ENCODE results near the gene KLHL33.

Gene KLHL33

DNA sequence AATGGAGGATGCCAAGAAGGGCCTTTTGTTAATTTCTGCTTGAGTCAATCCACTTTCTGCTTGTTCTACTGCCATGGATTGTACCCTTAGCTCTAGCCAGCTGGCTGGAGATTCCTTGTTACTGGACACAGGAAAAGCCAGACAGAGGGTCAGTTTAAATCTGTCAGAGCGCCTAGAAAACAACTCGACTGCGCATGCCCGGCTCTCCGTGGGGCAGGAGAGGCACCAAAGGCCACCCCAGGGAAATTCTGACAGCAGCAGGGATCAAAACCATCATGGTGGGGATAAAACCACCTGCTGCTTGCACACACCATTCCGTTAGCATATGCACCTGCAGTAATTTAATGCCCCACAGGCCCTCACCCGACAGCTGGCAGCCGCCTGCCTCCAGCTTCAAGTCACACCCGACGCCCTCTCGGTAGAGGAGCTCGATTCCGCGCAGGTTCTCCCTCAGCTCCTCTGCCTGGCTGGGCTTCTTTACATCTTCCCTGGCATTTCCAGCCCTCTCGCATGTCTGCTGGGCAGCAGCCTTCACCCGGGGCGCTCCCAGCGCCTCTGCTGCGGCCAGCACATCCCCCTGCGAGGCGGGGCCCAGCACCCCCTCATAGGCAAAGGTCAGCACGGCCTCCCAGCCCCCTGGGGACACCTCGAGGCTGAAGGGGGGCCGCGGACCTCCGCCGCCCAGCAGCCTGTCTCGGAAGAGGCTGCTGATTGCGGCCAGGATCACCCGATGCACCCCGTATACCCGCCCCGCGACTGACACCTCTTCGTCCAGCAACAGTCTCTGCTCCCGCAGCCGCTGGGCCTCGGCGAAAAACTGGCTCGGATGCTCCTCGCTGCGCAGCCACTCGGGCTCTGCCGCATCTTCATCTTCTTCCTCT, 1.0 kb downstream of the KLHL33 start:
- peak overlapping the region; percentile 83 for H3K9ac ChIP-seq
- peak overlapping the region; percentile 68 for H3K4me3 ChIP-seq
- TF ChIP-seq Cebpa-rat (IDR thresholded peaks at IDR 0.05): no peak
- H3K9me3 ChIP-seq: no peaks in the 10 kb centered on the region
- H3K27me3 ChIP-seq: no peaks in the 10 kb centered on the region
- H4K20me1 ChIP-seq: no peaks in the 10 kb centered on the region
- H3K4me1 ChIP-seq: peaks cover 96% of the 10 kb centered on the region
- H3K4me2 ChIP-seq: peak overlapping the region; percentile 97
- peak overlapping the region; percentile 90 for H3K27ac ChIP-seq
- peaks cover 9% of the 10 kb centered on the region for H3K36me3 ChIP-seq

DNA sequence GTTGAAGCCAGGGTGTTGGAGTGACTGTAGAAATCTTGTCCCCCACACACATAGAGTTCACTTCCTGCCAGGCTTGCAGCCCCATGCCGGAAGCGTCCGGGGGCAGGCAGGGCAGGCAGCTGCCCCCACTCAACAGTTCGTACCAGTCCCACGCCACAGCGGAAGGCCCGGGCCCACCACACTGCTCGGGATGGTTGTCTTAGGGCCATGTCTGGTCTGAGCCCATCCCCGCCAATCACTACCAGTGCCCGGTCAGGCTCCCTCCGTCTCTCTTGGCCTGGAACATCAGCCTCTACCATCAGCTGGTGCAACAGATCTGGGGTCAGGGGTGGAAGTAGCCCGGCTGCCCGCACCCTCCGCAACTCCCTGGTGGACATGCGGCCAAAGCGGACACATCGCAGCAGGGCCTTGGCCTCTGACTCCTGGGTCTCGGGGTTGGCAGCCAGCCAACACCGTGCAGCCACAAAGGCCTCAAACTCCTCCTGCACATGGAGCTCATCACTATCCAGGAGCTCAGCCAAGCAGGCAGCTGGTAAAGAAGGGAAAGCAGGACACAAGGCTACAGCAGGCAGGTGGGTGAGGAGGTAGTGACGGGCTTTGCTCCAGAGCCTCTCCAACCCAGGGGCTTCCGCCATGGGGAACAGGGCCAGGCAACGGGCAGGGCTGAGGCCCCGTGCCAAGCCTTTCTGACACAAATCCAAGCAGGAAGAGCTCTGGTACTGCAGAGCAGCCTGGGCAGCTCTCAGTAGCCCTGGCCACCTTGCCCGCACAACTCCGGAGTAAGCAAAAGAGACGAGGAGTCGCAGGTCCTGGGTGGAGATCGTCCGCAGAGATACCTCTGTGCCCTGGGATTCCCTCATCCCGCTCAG, 5.9 kb downstream of the KLHL33 start:
- H4K20me1 ChIP-seq: no peaks in the 10 kb centered on the region
- TF ChIP-seq Cebpa-rat (IDR thresholded peaks at IDR 0.05): no peak
- H3K4me2 ChIP-seq: peak overlapping the region; percentile 85
- H3K27ac ChIP-seq: peak overlapping the region; percentile 97
- peak overlapping the region; percentile 92 for H3K9ac ChIP-seq
- peaks cover 95% of the 10 kb centered on the region for H3K4me1 ChIP-seq
- H3K27me3 ChIP-seq: no peaks in the 10 kb centered on the region
- peaks cover 23% of the 10 kb centered on the region for H3K36me3 ChIP-seq
- H3K4me3 ChIP-seq: peak overlapping the region; percentile 51
- no peaks in the 10 kb centered on the region for H3K9me3 ChIP-seq

DNA sequence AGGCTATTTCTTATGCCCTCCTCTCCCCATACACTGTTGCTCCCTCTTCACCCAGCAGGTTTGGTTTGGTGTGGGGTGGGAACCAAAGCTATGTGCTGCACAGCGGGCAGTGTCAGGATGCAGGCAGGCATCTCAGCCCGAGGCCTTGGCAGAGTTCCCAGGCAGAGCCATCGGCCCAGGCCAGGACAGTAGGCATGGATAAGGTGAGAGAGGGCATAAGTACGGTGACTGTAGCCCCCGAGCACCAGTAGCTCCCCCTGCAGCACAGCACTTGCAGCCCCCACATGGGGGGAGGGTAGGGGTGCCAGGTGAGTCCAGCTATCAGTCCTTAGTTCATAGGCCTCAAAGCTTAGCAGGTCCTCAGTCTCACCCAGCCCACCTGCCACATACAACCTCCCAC, 7.2 kb downstream of the KLHL33 start:
- Histone ChIP-seq H3K27ac (peak overlapping the region; percentile 97), H3K4me2 (peak overlapping the region; percentile 85), H3K27me3 (no peaks in the 10 kb centered on the region), H3K9ac (peak overlapping the region; percentile 92), H3K4me1 (peaks cover 90% of the 10 kb centered on the region), H4K20me1 (no peaks in the 10 kb centered on the region), H3K4me3 (peak overlapping the region; percentile 51), H3K36me3 (peaks cover 34% of the 10 kb centered on the region), H3K9me3 (no peaks in the 10 kb centered on the region)
- no peak for TF ChIP-seq Cebpa-rat (IDR thresholded peaks at IDR 0.05)

DNA sequence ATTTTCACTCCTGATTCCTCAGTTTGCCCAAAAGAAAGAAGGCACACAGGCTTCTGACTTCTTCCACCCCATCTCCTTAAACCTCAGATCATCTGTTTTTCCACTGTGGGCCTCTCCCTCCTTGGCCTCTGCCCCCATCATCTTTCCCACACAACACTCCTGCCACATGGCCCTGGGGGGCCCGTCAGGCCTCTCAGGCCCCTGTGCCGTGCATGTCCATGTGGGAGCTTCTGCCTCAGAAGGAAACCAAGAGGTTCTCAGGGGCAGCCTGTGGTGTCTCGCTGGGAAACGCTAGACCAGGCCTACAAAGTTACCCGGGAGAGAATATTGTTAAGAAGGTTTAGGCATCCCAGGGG, 8.0 kb downstream of the KLHL33 start:
- Histone ChIP-seq H3K4me2 (peak overlapping the region; percentile 85), H3K4me3 (peak overlapping the region; percentile 51), H3K9me3 (no peaks in the 10 kb centered on the region), H4K20me1 (no peaks in the 10 kb centered on the region), H3K27ac (peak overlapping the region; percentile 97), H3K27me3 (no peaks in the 10 kb centered on the region), H3K9ac (peak overlapping the region; percentile 92), H3K4me1 (peaks cover 90% of the 10 kb centered on the region), H3K36me3 (peaks cover 35% of the 10 kb centered on the region)
- TF ChIP-seq Cebpa-rat (IDR thresholded peaks at IDR 0.05): no peak

DNA sequence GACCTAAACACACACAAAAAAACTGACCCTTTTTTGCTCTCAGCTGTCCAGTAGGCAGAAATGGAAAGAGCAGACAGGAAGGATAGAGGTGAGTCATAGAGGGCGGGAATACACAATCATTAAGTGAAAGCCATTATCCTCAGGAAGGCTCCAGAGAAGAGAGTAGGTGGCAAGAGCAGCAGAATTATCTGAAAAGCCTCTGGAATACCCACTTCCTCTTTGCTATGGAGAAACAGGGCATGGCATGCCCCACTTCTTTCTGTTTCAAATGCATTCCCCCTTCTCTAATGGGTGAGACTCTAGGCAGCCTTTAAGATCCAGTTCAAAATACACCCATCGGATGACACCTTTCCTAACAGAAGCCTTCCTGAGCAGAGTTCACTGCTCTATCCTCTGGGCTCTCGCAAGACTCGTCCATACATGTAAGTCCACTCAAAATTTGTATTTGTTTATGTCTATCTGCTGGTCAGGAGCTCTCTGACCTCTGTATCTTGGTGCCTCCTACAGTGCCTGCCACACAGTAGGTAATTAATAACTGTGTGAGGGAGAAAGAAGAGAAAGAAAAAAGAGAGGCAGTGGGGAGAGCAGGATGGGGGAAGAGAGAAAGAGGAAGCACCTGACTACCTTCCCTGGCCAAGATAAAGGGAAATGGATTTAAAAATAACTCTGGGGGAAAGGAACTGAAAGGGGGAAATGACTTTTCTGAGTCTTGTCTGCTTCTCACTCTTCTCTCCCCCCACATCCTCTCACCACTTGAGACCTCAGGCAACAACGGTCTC, 8.5 kb downstream of the KLHL33 start:
- H3K9ac ChIP-seq: peak overlapping the region; percentile 92
- no peaks in the 10 kb centered on the region for H3K27me3 ChIP-seq
- H3K9me3 ChIP-seq: no peaks in the 10 kb centered on the region
- H3K4me2 ChIP-seq: peak overlapping the region; percentile 85
- H3K4me1 ChIP-seq: peaks cover 84% of the 10 kb centered on the region
- peaks cover 35% of the 10 kb centered on the region for H3K36me3 ChIP-seq
- no peak for TF ChIP-seq Cebpa-rat (IDR thresholded peaks at IDR 0.05)
- H4K20me1 ChIP-seq: no peaks in the 10 kb centered on the region
- H3K27ac ChIP-seq: peak overlapping the region; percentile 97
- peak overlapping the region; percentile 51 for H3K4me3 ChIP-seq

DNA sequence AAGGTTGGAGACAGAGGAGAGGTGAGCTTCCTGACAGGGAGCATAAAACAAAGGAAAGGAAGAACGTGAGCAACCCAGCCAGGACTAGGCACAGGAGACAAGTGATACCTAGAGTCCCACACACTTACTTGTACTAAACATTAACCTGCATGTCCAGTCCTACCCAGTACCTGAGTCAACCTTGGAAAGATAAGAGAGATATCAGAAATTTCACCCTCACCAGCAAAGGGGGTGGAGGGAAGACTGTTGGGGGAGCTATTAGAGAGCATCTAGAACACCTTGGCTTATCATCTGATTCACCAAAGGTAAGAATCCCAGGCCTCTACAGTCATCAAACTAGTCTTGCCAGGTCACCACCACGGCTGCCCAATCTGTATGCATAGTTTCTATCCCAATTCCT, 11.1 kb downstream of the KLHL33 start:
- Histone ChIP-seq H4K20me1 (no peaks in the 10 kb centered on the region), H3K4me3 (no peak overlapping the region), H3K9me3 (no peaks in the 10 kb centered on the region), H3K36me3 (peaks cover 26% of the 10 kb centered on the region), H3K4me1 (peaks cover 73% of the 10 kb centered on the region), H3K27ac (peak overlapping the region; percentile 59), H3K27me3 (no peaks in the 10 kb centered on the region), H3K4me2 (peak overlapping the region; percentile 29; the same call in 1 of the 2 replicates), H3K9ac (no peak overlapping the region)
- no peak for TF ChIP-seq Cebpa-rat (IDR thresholded peaks at IDR 0.05)

DNA sequence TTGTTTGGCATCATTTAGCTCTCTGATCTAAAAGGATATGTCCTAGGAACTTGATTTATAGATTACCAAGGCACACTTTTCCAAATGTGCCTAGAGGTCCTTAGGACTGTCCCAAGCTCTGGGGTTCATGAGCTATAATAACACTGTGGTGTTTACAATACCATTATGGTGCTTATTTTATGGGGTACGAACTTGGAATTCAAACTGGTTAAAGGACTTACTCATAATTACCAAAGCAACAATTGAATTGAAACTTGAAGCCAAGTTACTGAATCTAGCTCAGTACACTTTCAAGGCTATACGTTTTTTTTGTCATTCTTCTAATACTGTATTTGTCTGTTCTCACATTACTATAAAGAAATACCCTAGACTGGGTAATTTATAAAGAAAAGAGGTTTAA, 13.1 kb downstream of the KLHL33 start:
- H4K20me1 ChIP-seq: no peaks in the 10 kb centered on the region
- peaks cover 18% of the 10 kb centered on the region for H3K36me3 ChIP-seq
- H3K4me3 ChIP-seq: no peak overlapping the region
- peak overlapping the region; percentile 33; the same call in 1 of the 2 replicates for H3K4me2 ChIP-seq
- H3K9me3 ChIP-seq: no peaks in the 10 kb centered on the region
- TF ChIP-seq Cebpa-rat (IDR thresholded peaks at IDR 0.05): no peak
- H3K27me3 ChIP-seq: no peaks in the 10 kb centered on the region
- H3K4me1 ChIP-seq: peaks cover 73% of the 10 kb centered on the region
- H3K9ac ChIP-seq: no peak overlapping the region
- peak overlapping the region; percentile 62 for H3K27ac ChIP-seq

DNA sequence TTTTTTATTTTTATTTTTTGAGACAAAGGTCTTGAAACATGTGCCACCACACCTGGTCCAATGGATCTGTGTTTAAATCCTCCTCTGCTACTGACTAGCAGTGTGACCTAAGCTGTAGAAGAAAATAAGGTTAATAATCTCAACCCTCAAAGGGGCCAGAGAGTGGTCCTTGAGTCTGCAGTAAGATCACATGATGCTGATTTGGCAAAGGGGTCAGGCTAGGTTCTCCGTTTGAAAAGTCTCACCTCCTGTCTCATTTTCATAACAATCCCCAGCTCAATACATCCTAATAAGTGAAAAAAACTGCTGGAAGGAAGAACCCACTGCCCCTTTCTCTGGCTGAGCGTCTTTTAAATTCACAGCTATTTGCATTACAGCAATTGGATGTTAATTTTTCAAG, 14.7 kb downstream of the KLHL33 start:
- H3K9ac ChIP-seq: no peak overlapping the region
- H3K9me3 ChIP-seq: no peaks in the 10 kb centered on the region
- TF ChIP-seq Cebpa-rat (IDR thresholded peaks at IDR 0.05): no peak
- H3K4me2 ChIP-seq: no peak overlapping the region
- H3K4me3 ChIP-seq: no peak overlapping the region
- H3K4me1 ChIP-seq: peaks cover 78% of the 10 kb centered on the region
- no peaks in the 10 kb centered on the region for H4K20me1 ChIP-seq
- H3K36me3 ChIP-seq: peaks cover 18% of the 10 kb centered on the region
- H3K27me3 ChIP-seq: no peaks in the 10 kb centered on the region
- peak overlapping the region; percentile 33; the same call in 1 of the 2 replicates for H3K27ac ChIP-seq

DNA sequence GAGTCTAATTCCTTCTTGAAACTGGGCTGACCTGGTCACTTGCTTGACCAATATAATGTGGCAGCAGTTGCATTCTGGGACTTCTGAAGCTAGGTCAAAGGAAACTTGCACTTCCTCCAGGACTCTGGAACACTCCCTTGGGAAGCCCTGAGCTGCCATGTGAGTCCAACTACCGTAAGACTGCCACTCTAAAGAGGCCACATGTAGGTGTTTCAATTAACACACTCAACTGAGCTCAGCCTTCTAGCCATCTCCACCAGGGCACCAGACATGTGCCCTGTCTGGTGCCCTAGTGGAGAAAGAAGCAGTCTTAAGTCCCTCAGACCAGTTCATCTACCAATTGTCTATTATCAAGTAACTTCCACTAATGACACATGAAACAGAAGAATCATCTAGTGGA, 16.5 kb downstream of the KLHL33 start:
- TF ChIP-seq Cebpa-rat (IDR thresholded peaks at IDR 0.05): no peak
- peak overlapping the region; percentile 36 for H3K27ac ChIP-seq
- H3K4me1 ChIP-seq: peaks cover 81% of the 10 kb centered on the region
- H3K27me3 ChIP-seq: no peaks in the 10 kb centered on the region
- 0 out of 2 replicates have a peak, but pooled peaks cover 7% of the 10 kb centered on the region for H3K36me3 ChIP-seq
- H3K9me3 ChIP-seq: no peaks in the 10 kb centered on the region
- H3K4me2 ChIP-seq: peak overlapping the region; percentile 60
- no peaks in the 10 kb centered on the region for H4K20me1 ChIP-seq
- no peak overlapping the region for H3K9ac ChIP-seq
- no peak overlapping the region for H3K4me3 ChIP-seq

All from BLaER1 (cell line).